Neural cell (in vitro differentiated cells): Measurements from ENCODE around the gene MROH2A. TPM values are rescaled to one million over a fixed set of nuclear protein-coding genes. Genes with fewer than 3 reads are reported as not detected.

Experiments
- H2AFZ ChIP-seq: fragments of 200-600, 300-800 bp; sonication (generic), shearing (Covaris generic); 2 replicates; pipeline ENCODE4 v1.6.0; 2014; ENCODE audit warnings: low read depth, mild to moderate bottlenecking, antibody characterized with exemption, low read length, moderate library complexity
- H3F3A ChIP-seq: fragments of 200-600 bp; shearing (Covaris generic); 2 replicates; pipeline ENCODE4 v1.6.1; 2016; ENCODE audit warnings: mild to moderate bottlenecking, moderate library complexity, mixed read lengths, antibody characterized with exemption, low read length; ENCODE audit not compliant: insufficient read depth, poor library complexity, severe bottlenecking
- H3K27ac ChIP-seq: fragments of 200-600, 300-800 bp; sonication (generic), shearing (Covaris generic); 2 replicates; pipeline ENCODE4 v1.5.1; 2014; ENCODE audit warnings: mild to moderate bottlenecking, low read length, moderate library complexity
- H3K27me3 ChIP-seq: fragments of 300-800, 200-600 bp; sonication (generic), shearing (Covaris generic); 2 replicates; pipeline ENCODE4 v1.6.0; 2014; ENCODE audit warnings: mild to moderate bottlenecking, low read depth, low read length, moderate library complexity; ENCODE audit not compliant: insufficient read depth
- H3K36me3 ChIP-seq: fragments of 300-800, 200-600 bp; sonication (generic), shearing (Covaris generic); 2 replicates; pipeline ENCODE4 v1.5.1; 2014; ENCODE audit warnings: mild to moderate bottlenecking, antibody characterized with exemption, low read length, moderate library complexity; ENCODE audit not compliant: insufficient read depth
- H3K4me2 ChIP-seq: fragments of 300-800, 200-600 bp; sonication (generic), shearing (Covaris generic); 2 replicates; pipeline ENCODE4 v1.6.0; 2014; ENCODE audit warnings: mild to moderate bottlenecking, low read length
- H3K4me3 ChIP-seq: fragments of 300-800, 200-600 bp; sonication (generic), shearing (Covaris generic); 2 replicates; pipeline ENCODE4 v1.5.1; 2014; ENCODE audit warnings: mild to moderate bottlenecking, low read length, moderate library complexity
- H3K79me2 ChIP-seq: fragments of 200-600 bp; shearing (Covaris generic); replicated peaks from 2 replicates; pipeline ENCODE4 v1.6.0; 2014; ENCODE audit warnings: mild to moderate bottlenecking, low read length, moderate library complexity; ENCODE audit not compliant: insufficient read depth
- H3K9ac ChIP-seq: fragments of 300-800, 200-600 bp; sonication (generic), shearing (Covaris generic); 2 replicates; pipeline ENCODE4 v1.6.1; 2016; ENCODE audit warnings: mild to moderate bottlenecking, low read length, mixed read lengths
- H3K9me2 ChIP-seq: fragments of 200-600 bp; shearing (Covaris generic); 2 replicates; pipeline ENCODE4 v1.6.1; 2016; ENCODE audit warnings: mild to moderate bottlenecking, low read length, mixed read lengths; ENCODE audit not compliant: insufficient read depth
- H3K9me3 ChIP-seq: fragments of 200-600, 300-800 bp; sonication (generic), shearing (Covaris generic); 2 replicates; pipeline ENCODE4 v1.6.1; 2016; ENCODE audit warnings: mild to moderate bottlenecking, mixed run types, low read length, moderate library complexity, mixed read lengths
- H4K20me1 ChIP-seq: fragments of 200-600 bp; shearing (Covaris generic); 2 replicates; pipeline ENCODE4 v1.6.1; 2016; ENCODE audit warnings: mild to moderate bottlenecking, mixed run types; ENCODE audit not compliant: insufficient read depth
- EP300 ChIP-seq: fragments of 450-650 bp; conservative IDR thresholded peaks from 2 replicates; pipeline ENCODE4 v1.6.1; 2014; ENCODE audit warnings: antibody characterized with exemption, mild to moderate bottlenecking, moderate library complexity; ENCODE audit not compliant: poor library complexity, severe bottlenecking
- MXI1 ChIP-seq: fragments of 450-650 bp; conservative IDR thresholded peaks from 2 replicates; pipeline ENCODE4 v1.6.1; 2014; ENCODE audit warnings: antibody characterized with exemption, mild to moderate bottlenecking; ENCODE audit not compliant: poor library complexity, severe bottlenecking
- POLR2AphosphoS5 ChIP-seq: IDR thresholded peaks from 2 replicates; pipeline ENCODE4 v1.6.1; 2012
- RAD21 ChIP-seq: fragments of 450-650 bp; conservative IDR thresholded peaks from 2 replicates; pipeline ENCODE4 v1.6.1; 2014; ENCODE audit warnings: antibody characterized with exemption, mild to moderate bottlenecking, moderate library complexity
- TAF1 ChIP-seq: IDR thresholded peaks from 2 replicates; pipeline ENCODE4 v1.6.1; 2012; ENCODE audit warnings: low read depth
- polyA plus RNA-seq: library from polyadenylated mRNA; depleted of rRNA; stranded (reverse); fragments of >200 nt; gene quantifications from 2 replicates; pipeline ENCODE4 v1.2.3, GENCODE V29; 2014
- TF ChIP-seq, protein P1 (sequence below): fragments of 450-650 bp; IDR thresholded peaks from 2 replicates; pipeline ENCODE4 v1.5.1; 2014; ENCODE audit warnings: antibody characterized with exemption, mild to moderate bottlenecking, moderate library complexity; ENCODE audit not compliant: poor library complexity, severe bottlenecking
- TF ChIP-seq, protein P2 (sequence below): IDR thresholded peaks from 2 replicates; pipeline ENCODE4 v1.6.1; 2012; ENCODE audit warnings: borderline replicate concordance

Gene MROH2A
- polyA plus RNA-seq, 1 donor from 2014 or later = not detected

DNA sequence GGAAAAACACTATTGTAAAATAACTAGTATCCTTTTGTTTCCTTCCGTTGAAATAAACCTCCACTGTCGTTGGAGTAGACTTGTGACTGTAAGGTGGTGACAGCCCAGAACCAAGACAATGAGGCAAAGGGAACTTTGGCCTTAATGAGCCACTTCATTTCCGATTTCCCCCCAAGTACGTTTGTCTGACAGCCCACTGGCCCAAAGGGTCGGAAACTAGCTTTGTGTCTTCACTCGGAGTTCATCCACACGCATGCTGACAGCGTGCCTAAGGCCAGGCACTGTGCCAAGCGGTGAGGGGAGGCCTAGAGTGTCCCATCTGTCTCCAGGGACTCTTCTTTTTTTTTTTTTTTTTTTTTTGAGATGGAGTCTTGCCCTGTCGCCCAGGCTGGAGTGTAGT is 55.2 kb downstream of the MROH2A start:
- H3K4me3 ChIP-seq = no peak overlapping the region
- H3F3A ChIP-seq = no peaks in the 10 kb centered on the region
- no peak overlapping the region for H3K27ac ChIP-seq
- no peaks in the 10 kb centered on the region for H3K9me3 ChIP-seq
- H3K9me2 ChIP-seq = no peaks in the 10 kb centered on the region
- H3K36me3 ChIP-seq = no peaks in the 10 kb centered on the region
- TF ChIP-seq MXI1 = no peak
- TF ChIP-seq EP300 = no peak
- TF ChIP-seq, protein P1, sequence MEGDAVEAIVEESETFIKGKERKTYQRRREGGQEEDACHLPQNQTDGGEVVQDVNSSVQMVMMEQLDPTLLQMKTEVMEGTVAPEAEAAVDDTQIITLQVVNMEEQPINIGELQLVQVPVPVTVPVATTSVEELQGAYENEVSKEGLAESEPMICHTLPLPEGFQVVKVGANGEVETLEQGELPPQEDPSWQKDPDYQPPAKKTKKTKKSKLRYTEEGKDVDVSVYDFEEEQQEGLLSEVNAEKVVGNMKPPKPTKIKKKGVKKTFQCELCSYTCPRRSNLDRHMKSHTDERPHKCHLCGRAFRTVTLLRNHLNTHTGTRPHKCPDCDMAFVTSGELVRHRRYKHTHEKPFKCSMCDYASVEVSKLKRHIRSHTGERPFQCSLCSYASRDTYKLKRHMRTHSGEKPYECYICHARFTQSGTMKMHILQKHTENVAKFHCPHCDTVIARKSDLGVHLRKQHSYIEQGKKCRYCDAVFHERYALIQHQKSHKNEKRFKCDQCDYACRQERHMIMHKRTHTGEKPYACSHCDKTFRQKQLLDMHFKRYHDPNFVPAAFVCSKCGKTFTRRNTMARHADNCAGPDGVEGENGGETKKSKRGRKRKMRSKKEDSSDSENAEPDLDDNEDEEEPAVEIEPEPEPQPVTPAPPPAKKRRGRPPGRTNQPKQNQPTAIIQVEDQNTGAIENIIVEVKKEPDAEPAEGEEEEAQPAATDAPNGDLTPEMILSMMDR = no peak
- no peak for TF ChIP-seq POLR2AphosphoS5
- H3K9ac ChIP-seq = no peak overlapping the region
- H4K20me1 ChIP-seq = no peaks in the 10 kb centered on the region
- H3K27me3 ChIP-seq = no peaks in the 10 kb centered on the region
- H3K4me2 ChIP-seq = no peak overlapping the region
- H3K79me2 ChIP-seq = peaks cover 4% of the 10 kb centered on the region
- H2AFZ ChIP-seq = no peak overlapping the region

DNA sequence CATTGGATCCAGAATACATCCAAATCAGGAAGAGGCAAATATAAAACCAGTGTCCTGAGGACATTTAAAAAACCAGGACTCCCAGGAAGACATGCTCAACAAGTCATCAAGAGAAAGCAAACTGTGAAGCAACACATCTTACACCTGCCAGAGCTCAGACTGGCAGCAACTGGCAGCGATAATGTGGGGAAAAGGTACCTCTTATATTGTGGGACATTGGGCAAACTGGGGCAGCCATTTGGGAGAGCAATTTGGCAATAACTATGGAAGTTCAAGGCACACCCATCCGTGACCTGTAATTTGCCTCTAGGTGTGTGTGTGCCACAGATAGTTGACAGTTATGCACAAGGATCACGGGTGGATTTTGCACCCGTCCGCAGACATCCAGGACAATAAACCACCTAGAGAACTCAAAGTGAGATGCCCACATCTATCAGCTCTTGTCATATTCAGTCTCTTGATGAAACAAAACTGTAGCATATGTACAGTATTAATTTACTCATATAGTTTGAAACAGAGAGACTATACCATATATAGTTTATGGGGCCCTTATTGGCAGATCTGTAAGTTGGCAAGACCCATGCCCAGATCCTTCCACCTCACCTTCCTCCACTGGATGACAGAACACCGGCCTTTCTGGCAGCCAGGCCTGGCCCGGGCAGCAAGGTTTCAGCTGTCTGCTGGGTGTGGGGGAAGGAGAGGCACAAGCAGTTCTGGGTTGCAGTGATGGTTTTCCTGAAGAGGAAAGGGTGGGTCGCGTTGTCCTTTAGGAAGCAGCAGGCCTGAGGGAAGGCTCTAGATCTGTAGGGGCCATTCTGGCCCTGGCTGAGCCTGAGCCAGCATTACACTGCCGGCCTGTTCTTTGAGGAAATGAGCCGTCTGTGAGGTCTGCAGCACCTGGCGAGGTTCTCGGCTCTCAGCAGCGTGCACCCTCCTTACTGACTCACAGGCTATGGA is 57.4 kb downstream of the MROH2A start:
- Histone ChIP-seq H3K4me2 (no peak overlapping the region), H3K4me3 (no peak overlapping the region), H2AFZ (no peak overlapping the region), H3K27ac (no peak overlapping the region), H3K79me2 (peaks cover 4% of the 10 kb centered on the region), H4K20me1 (no peaks in the 10 kb centered on the region), H3K9ac (no peak overlapping the region), H3K27me3 (no peaks in the 10 kb centered on the region), H3K9me3 (no peaks in the 10 kb centered on the region), H3K36me3 (no peaks in the 10 kb centered on the region), H3K9me2 (no peaks in the 10 kb centered on the region), H3F3A (no peaks in the 10 kb centered on the region)
- TF ChIP-seq, protein P1 = no peak
- TF ChIP-seq MXI1 = no peak
- TF ChIP-seq, protein P2, sequence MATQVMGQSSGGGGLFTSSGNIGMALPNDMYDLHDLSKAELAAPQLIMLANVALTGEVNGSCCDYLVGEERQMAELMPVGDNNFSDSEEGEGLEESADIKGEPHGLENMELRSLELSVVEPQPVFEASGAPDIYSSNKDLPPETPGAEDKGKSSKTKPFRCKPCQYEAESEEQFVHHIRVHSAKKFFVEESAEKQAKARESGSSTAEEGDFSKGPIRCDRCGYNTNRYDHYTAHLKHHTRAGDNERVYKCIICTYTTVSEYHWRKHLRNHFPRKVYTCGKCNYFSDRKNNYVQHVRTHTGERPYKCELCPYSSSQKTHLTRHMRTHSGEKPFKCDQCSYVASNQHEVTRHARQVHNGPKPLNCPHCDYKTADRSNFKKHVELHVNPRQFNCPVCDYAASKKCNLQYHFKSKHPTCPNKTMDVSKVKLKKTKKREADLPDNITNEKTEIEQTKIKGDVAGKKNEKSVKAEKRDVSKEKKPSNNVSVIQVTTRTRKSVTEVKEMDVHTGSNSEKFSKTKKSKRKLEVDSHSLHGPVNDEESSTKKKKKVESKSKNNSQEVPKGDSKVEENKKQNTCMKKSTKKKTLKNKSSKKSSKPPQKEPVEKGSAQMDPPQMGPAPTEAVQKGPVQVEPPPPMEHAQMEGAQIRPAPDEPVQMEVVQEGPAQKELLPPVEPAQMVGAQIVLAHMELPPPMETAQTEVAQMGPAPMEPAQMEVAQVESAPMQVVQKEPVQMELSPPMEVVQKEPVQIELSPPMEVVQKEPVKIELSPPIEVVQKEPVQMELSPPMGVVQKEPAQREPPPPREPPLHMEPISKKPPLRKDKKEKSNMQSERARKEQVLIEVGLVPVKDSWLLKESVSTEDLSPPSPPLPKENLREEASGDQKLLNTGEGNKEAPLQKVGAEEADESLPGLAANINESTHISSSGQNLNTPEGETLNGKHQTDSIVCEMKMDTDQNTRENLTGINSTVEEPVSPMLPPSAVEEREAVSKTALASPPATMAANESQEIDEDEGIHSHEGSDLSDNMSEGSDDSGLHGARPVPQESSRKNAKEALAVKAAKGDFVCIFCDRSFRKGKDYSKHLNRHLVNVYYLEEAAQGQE = no peak
- no peak for TF ChIP-seq RAD21
- no peak for TF ChIP-seq TAF1
- no peak for TF ChIP-seq POLR2AphosphoS5
